ENCODE measurements around the gene ZNF451. TPM values are rescaled to one million over a fixed set of nuclear protein-coding genes. Genes with fewer than 3 reads are reported as not detected.

The ZNF451 gene
- polyA plus RNA-seq, 2 of the 4 experiments (the other 2 are of a cell fraction) = 8.9 to 23.0 TPM

DNA sequence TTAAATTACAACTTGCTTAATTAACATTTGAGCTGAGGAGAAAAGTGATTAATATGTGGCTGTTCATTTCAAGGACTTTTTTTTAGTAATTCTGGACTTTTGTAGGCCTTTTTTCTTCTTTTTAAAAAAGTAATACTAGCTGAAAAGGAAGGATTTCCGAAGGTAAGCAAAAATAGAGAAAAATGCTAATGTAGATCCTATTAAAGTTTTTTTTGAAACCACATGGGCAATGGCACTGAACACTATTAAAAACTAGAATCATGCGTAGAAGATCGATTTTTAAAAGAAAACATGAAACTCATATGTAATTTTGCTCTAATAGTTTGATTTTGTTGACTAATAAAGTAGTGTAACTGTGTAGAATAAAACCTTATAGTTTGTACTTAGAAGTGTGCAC lies 84.5 kb downstream of the ZNF451 start:
- DNase-seq (ENCODE audit: low read depth in 1 of 2, low spot score in 1 of 2) (no peak), FAIRE-seq (no peak), ATAC-seq (no peak)
- 2% methylated on average over 3 of the region's 3 CpGs for WGBS (ENCODE audit: missing lambda C conversion rate)
- no peaks in the 10 kb centered on the region for H3K9me3 ChIP-seq
- peaks cover 43% of the 10 kb centered on the region for H3K4me1 ChIP-seq
- H3K4me2 ChIP-seq = peak overlapping the region; percentile 99
- peak overlapping the region; percentile 92 to 99 for H3K27ac ChIP-seq
- no peak for TF ChIP-seq MYC (IDR thresholded peaks at IDR 0.05; ENCODE audit: borderline replicate concordance, low read length)
- TF ChIP-seq, protein P1, sequence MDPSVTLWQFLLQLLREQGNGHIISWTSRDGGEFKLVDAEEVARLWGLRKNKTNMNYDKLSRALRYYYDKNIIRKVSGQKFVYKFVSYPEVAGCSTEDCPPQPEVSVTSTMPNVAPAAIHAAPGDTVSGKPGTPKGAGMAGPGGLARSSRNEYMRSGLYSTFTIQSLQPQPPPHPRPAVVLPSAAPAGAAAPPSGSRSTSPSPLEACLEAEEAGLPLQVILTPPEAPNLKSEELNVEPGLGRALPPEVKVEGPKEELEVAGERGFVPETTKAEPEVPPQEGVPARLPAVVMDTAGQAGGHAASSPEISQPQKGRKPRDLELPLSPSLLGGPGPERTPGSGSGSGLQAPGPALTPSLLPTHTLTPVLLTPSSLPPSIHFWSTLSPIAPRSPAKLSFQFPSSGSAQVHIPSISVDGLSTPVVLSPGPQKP (IDR thresholded peaks at IDR 0.05; ENCODE audit: low read depth, low read length) = no peak
- TF ChIP-seq POLR2A (IDR thresholded peaks at IDR 0.05; ENCODE audit: low read length) = no peak
- TF ChIP-seq EP300 (IDR thresholded peaks at IDR 0.05) = no peak
- TF ChIP-seq, protein P2, sequence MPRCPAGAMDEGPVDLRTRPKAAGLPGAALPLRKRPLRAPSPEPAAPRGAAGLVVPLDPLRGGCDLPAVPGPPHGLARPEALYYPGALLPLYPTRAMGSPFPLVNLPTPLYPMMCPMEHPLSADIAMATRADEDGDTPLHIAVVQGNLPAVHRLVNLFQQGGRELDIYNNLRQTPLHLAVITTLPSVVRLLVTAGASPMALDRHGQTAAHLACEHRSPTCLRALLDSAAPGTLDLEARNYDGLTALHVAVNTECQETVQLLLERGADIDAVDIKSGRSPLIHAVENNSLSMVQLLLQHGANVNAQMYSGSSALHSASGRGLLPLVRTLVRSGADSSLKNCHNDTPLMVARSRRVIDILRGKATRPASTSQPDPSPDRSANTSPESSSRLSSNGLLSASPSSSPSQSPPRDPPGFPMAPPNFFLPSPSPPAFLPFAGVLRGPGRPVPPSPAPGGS (IDR thresholded peaks at IDR 0.05) = no peak
- no peak for TF ChIP-seq ZC3H11A (IDR thresholded peaks at IDR 0.05)
- TF ChIP-seq, protein P3, sequence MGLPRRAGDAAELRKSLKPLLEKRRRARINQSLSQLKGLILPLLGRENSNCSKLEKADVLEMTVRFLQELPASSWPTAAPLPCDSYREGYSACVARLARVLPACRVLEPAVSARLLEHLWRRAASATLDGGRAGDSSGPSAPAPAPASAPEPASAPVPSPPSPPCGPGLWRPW (IDR thresholded peaks at IDR 0.05) = no peak
- TF ChIP-seq ZNF302 (CRISPR knock-in tag; IDR thresholded peaks at IDR 0.05) = no peak
- TF ChIP-seq HOXA7 (CRISPR knock-in tag; IDR thresholded peaks at IDR 0.05) = no peak
- no peak for TF ChIP-seq KDM1A (IDR thresholded peaks at IDR 0.05; ENCODE audit: low read depth)
- no peak for TF ChIP-seq CEBPB (IDR thresholded peaks at IDR 0.05)
- TF ChIP-seq, protein P4, sequence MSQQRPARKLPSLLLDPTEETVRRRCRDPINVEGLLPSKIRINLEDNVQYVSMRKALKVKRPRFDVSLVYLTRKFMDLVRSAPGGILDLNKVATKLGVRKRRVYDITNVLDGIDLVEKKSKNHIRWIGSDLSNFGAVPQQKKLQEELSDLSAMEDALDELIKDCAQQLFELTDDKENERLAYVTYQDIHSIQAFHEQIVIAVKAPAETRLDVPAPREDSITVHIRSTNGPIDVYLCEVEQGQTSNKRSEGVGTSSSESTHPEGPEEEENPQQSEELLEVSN (IDR thresholded peaks at IDR 0.05; ENCODE audit: borderline replicate concordance, low read depth) = no peak
- TF ChIP-seq RFX5 (IDR thresholded peaks at IDR 0.05) = no peak
- no peak for TF ChIP-seq FOSB (CRISPR knock-in tag; IDR thresholded peaks at IDR 0.05)
- no peak for TF ChIP-seq NFE2L2 (conservative IDR thresholded peaks at IDR 0.05; ENCODE audit: low read length)
- peak overlapping the region; percentile 55 for H3K4me3 ChIP-seq
- ChIA-PET POLR2A (interaction anchor here (0.6 kb wide), 1 partner anchor 24 kb away, joined by 9 read pairs; no protein-coding TSS in a partner anchor), CTCF (no interaction called here)

DNA sequence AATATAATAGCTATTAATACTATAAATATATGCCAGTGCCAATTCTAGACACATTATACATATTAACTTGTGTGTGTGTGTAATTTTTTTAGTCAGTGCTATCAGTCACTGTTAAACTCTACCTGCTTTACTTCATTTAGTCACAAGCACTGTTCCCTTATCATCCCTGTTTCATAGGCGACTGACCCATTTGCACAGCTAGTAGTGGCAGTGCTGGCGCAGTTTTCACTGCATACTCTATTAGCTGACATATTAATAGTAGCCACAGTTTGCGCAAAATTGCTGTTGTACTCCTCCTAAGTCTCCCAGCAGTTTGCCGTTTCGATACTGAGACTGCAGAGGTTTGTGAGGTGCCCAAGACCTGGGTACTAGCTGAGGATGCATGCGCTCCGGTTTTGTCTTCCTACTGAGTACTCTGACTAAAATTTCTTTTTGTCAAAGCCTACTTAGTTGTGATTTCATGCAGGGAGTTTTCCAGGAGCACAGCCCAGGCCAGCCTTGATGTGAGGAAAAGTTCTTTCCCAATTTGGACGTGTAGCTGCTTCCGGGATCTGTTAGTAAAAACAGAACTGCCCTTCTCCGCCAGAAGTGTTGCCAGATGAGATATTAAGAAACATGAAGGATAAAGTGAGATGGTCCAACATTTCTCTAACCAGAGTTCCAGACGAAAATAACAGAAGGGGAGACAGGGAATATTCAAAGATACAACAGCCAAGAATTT lies 87.7 kb downstream of the ZNF451 start:
- no peak for ATAC-seq
- Histone ChIP-seq H3K4me2 (0 out of 3 replicates have a peak overlapping the region, but pooled peaks have one; percentile 16), H3K27ac (no peak overlapping the region), H3K4me1 (peaks cover 39% of the 10 kb centered on the region), H3K4me3 (no peak overlapping the region), H3K9me3 (no peaks in the 10 kb centered on the region)
- FAIRE-seq = no peak
- 88% methylated on average over 11 of the region's 11 CpGs for WGBS (ENCODE audit: missing lambda C conversion rate)
- ChIA-PET CTCF (interaction anchor here (0.7 to 1.1 kb wide), 3 partner anchors 12 to 139 kb away, joined by 3 to 5 read pairs (median 3); partner anchors contain the start of gene PRIM2), POLR2A (no interaction called here)
- no peak for DNase-seq (ENCODE audit: low read depth in 1 of 2, low spot score in 1 of 2)
- no peak for TF ChIP-seq ZC3H11A (IDR thresholded peaks at IDR 0.05)
- no peak for TF ChIP-seq RAD21 (conservative IDR thresholded peaks at IDR 0.05 in 1 of 2, IDR thresholded peaks at IDR 0.05 in 1 of 2)
- no peak for TF ChIP-seq JUNB (IDR thresholded peaks at IDR 0.05)
- TF ChIP-seq HDAC2 (IDR thresholded peaks at IDR 0.05) = no peak
- no peak for TF ChIP-seq RCOR1 (IDR thresholded peaks at IDR 0.05; ENCODE audit: low read depth, low read length)
- no peak for TF ChIP-seq FOSB (CRISPR knock-in tag; IDR thresholded peaks at IDR 0.05)
- no peak for TF ChIP-seq TFCP2L1 (CRISPR knock-in tag; IDR thresholded peaks at IDR 0.05)
- TF ChIP-seq PHF8 (IDR thresholded peaks at IDR 0.05; ENCODE audit: borderline replicate concordance, low read depth) = no peak
- TF ChIP-seq FOSL2 (IDR thresholded peaks at IDR 0.05) = no peak
- no peak for TF ChIP-seq FOSL2 (CRISPR knock-in tag; IDR thresholded peaks at IDR 0.05)
- TF ChIP-seq, protein P5, sequence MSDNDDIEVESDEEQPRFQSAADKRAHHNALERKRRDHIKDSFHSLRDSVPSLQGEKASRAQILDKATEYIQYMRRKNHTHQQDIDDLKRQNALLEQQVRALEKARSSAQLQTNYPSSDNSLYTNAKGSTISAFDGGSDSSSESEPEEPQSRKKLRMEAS (IDR thresholded peaks at IDR 0.05) = no peak
- no peak for TF ChIP-seq EHMT2 (IDR thresholded peaks at IDR 0.05; ENCODE audit: low read depth)
- TF ChIP-seq HOXA7 (CRISPR knock-in tag; IDR thresholded peaks at IDR 0.05) = no peak
- TF ChIP-seq CEBPB (IDR thresholded peaks at IDR 0.05) = no peak
- TF ChIP-seq HOXB5 (CRISPR knock-in tag; IDR thresholded peaks at IDR 0.05) = no peak
